ENCODE data around the gene MED27.

GRCh38 chr9:131873891-131874440 is 205.7 kb downstream of the MED27 start:
- TF ChIP-seq CTCF (IDR thresholded peaks at IDR 0.05) (no peak), POLR2A (IDR thresholded peaks at IDR 0.05) (no peak)
